HG03378 (cell line): ENCODE data around the gene CLDN22.

Experiments
- ATAC-seq: cut with Tn5 transposase; IDR thresholded peaks from one replicate; pipeline ENCODE4 v1.9.1; 2021; ENCODE audit warnings: mild to moderate bottlenecking, moderate library complexity; ENCODE audit not compliant: unreplicated experiment

CLDN22 gene

GRCh38 chr4:183285886-183286285, 34.2 kb downstream of the CLDN22 start:
- ATAC-seq: no peak

- no peak for ATAC-seq
Measured at GRCh38 chr4:183284965-183285364, 35.1 kb downstream of the CLDN22 start.

- no peak for ATAC-seq
Measured at GRCh38 chr4:183284258-183284785, 35.8 kb downstream of the CLDN22 start.

- ATAC-seq: no peak
Measured at GRCh38 chr4:183276106-183276505, 44.0 kb downstream of the CLDN22 start.

- ATAC-seq: no peak
Measured at GRCh38 chr4:183272384-183272783, 47.7 kb downstream of the CLDN22 start.

- ATAC-seq: no peak
Measured at GRCh38 chr4:183268556-183268955, 51.5 kb downstream of the CLDN22 start.
